ENCODE data around the gene WDR3. TPM values are rescaled to one million over a fixed set of nuclear protein-coding genes. Genes with fewer than 3 reads are reported as not detected.

WDR3 gene
- total and polyA plus RNA-seq, 2 donors from 2014 or later: 3.6 to 20.9 TPM

- intact Hi-C loops (cut with DNase I): no loop called here
- Histone ChIP-seq H3K4me1 (ENCODE audit: control insufficient read depth in 2 of 3, insufficient read depth in 2 of 3, low read depth in 1 of 3, low read length in 3 of 3) (no peaks in the 10 kb centered on the region), H3K27ac (ENCODE audit: low read depth in 2 of 2, low read length in 2 of 2) (no peak overlapping the region), H3K36me3 (ENCODE audit: control insufficient read depth in 2 of 3, insufficient read depth in 3 of 3, low read length in 3 of 3) (peaks cover 4 to 36% (median 26%) of the 10 kb centered on the region in 3 donors), H3K4me3 (ENCODE audit: low read length in 3 of 3) (no peak overlapping the region), H3K9me3 (ENCODE audit: control insufficient read depth in 2 of 3, insufficient read depth in 1 of 3, low read length in 3 of 3) (no peaks in the 10 kb centered on the region), H3K9ac (ENCODE audit: low read length in 3 of 3) (no peak overlapping the region), H3K27me3 (ENCODE audit: control insufficient read depth, insufficient read depth, low read length) (no peaks in the 10 kb centered on the region)
- FAIRE-seq (no peak), DNase-seq (no peak)
- no peak for TF ChIP-seq CTCF (IDR thresholded peaks at IDR 0.05; ENCODE audit: borderline replicate concordance, extremely low read depth, insufficient read depth)
Observed at GRCh38 chr1:117902944-117903343, 26.6 kb upstream of the WDR3 start.

GRCh38 chr1:117904485-117904884 lies 25.1 kb upstream of the WDR3 start:
- H3K36me3 ChIP-seq (ENCODE audit: control insufficient read depth in 2 of 3, insufficient read depth in 3 of 3, low read length in 3 of 3): peaks cover 0 to 23% (median 22%) of the 10 kb centered on the region in 3 donors

DNA sequence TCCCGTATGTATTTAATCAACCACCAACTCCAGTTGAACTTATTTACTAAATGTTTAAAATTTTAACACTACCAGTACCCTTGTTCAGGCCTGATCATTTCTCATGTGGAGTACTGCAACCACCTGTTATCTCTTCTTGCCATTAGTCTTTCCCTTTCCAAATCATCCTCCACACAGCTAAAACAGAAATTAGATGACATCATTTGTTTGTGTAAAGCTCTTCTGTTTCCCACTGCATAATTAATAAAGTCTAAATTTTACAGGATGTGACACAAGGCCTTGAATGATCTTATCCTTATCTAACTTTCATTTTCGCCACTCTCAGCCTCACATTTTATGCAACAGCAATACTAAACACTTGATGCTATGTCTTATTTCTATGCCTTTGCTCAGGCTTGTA lies 24.5 kb upstream of the WDR3 start:
- peaks cover 0 to 23% (median 22%) of the 10 kb centered on the region in 3 donors for H3K36me3 ChIP-seq (ENCODE audit: control insufficient read depth in 2 of 3, insufficient read depth in 3 of 3, low read length in 3 of 3)
- H3K27me3 ChIP-seq (ENCODE audit: control insufficient read depth, insufficient read depth, low read length): no peaks in the 10 kb centered on the region
- H3K9me3 ChIP-seq (ENCODE audit: control insufficient read depth in 2 of 3, insufficient read depth in 1 of 3, low read length in 3 of 3): no peaks in the 10 kb centered on the region
- TF ChIP-seq CTCF (IDR thresholded peaks at IDR 0.05; ENCODE audit: borderline replicate concordance, extremely low read depth, insufficient read depth): no peak
- FAIRE-seq: no peak
- no peak for DNase-seq
- intact Hi-C loops (cut with DNase I): no loop called here
- H3K9ac ChIP-seq (ENCODE audit: low read length in 3 of 3): no peak overlapping the region
- no peak overlapping the region for H3K4me3 ChIP-seq (ENCODE audit: low read length in 3 of 3)
- H3K27ac ChIP-seq (ENCODE audit: low read depth in 2 of 2, low read length in 2 of 2): no peak overlapping the region
- no peaks in the 10 kb centered on the region for H3K4me1 ChIP-seq (ENCODE audit: control insufficient read depth in 2 of 3, insufficient read depth in 2 of 3, low read depth in 1 of 3, low read length in 3 of 3)

More at GRCh38 chr1:117904485-117904884, 25.1 kb upstream of the WDR3 start:
- Histone ChIP-seq H3K4me3 (ENCODE audit: low read length in 3 of 3) (no peak overlapping the region), H3K4me1 (ENCODE audit: control insufficient read depth in 2 of 3, insufficient read depth in 2 of 3, low read depth in 1 of 3, low read length in 3 of 3) (no peaks in the 10 kb centered on the region), H3K9me3 (ENCODE audit: control insufficient read depth in 2 of 3, insufficient read depth in 1 of 3, low read length in 3 of 3) (no peaks in the 10 kb centered on the region), H3K27ac (ENCODE audit: low read depth in 2 of 2, low read length in 2 of 2) (no peak overlapping the region), H3K27me3 (ENCODE audit: control insufficient read depth, insufficient read depth, low read length) (no peaks in the 10 kb centered on the region), H3K9ac (ENCODE audit: low read length in 3 of 3) (no peak overlapping the region)
- DNase-seq (no peak), FAIRE-seq (no peak)
- no peak for TF ChIP-seq CTCF (IDR thresholded peaks at IDR 0.05; ENCODE audit: borderline replicate concordance, extremely low read depth, insufficient read depth)
- intact Hi-C loops (cut with DNase I): no loop called here

GRCh38 chr1:117911051-117911450 lies 18.5 kb upstream of the WDR3 start:
- peaks cover 3 to 39% (median 21%) of the 10 kb centered on the region in 3 donors for H3K36me3 ChIP-seq (ENCODE audit: control insufficient read depth in 2 of 3, insufficient read depth in 3 of 3, low read length in 3 of 3)
- H3K9me3 ChIP-seq (ENCODE audit: control insufficient read depth in 2 of 3, insufficient read depth in 1 of 3, low read length in 3 of 3): no peaks in the 10 kb centered on the region
- intact Hi-C loops (cut with DNase I): no loop called here
- H3K27ac ChIP-seq (ENCODE audit: low read depth in 2 of 2, low read length in 2 of 2): no peak overlapping the region
- H3K4me3 ChIP-seq (ENCODE audit: low read length in 3 of 3): no peak overlapping the region
- H3K9ac ChIP-seq (ENCODE audit: low read length in 3 of 3): no peak overlapping the region
- FAIRE-seq: no peak
- no peaks in the 10 kb centered on the region for H3K4me1 ChIP-seq (ENCODE audit: control insufficient read depth in 2 of 3, insufficient read depth in 2 of 3, low read depth in 1 of 3, low read length in 3 of 3)
- no peak for DNase-seq
- no peaks in the 10 kb centered on the region for H3K27me3 ChIP-seq (ENCODE audit: control insufficient read depth, insufficient read depth, low read length)
- TF ChIP-seq CTCF (IDR thresholded peaks at IDR 0.05; ENCODE audit: borderline replicate concordance, extremely low read depth, insufficient read depth): no peak
